ENCODE data around the gene PKNOX2.

GRCh38 chr11:125273519-125274000 lies 109.0 kb downstream of the PKNOX2 start:
- no peak for TF ChIP-seq POLR2A (IDR thresholded peaks at IDR 0.05; ENCODE audit: low read length)
- TF ChIP-seq GATA1 (IDR thresholded peaks at IDR 0.05; ENCODE audit: low read depth, low read length): no peak
